ENCODE measurements around the gene TAS1R3. TPM values are rescaled to one million over a fixed set of nuclear protein-coding genes. Genes with fewer than 3 reads are reported as not detected.

TAS1R3 gene
- total RNA-seq, 1 experiment from 2014 or later, result 0.22 TPM

DNA sequence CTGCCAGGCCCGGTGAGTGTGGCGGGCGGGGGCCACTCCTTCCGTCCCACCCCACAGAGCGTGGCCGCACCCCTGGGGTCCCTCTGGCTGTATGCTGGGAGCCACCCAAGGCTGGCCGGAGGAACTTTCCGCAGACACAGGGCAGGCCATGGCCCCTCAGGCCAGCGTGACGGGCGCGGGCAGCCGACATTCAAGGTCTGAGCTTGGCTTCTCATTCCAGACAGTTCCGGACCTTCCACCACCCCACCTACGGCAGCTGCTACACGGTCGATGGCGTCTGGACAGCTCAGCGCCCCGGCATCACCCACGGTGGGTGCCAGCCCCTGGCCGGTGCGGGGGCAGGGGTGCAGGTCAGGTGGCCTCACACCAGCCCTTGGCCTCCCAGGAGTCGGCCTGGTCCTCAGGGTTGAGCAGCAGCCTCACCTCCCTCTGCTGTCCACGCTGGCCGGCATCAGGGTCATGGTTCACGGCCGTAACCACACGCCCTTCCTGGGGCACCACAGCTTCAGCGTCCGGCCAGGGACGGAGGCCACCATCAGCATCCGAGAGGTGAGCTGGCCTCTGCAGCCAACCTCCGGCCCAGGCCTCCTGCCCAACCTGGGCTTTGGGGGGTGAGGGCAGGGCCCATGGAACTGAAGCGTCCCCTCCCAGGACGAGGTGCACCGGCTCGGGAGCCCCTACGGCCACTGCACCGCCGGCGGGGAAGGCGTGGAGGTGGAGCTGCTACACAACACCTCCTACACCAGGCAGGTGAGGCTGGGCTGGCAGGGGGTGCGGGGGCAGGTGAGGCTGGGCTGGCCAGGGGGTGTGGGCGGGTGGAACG lies 43.6 kb upstream of the TAS1R3 start:
- POLR2A ChIA-PET, result no interaction called here
- Mint-ChIP-seq H3K27ac (no peak overlapping the region), H3K4me3 (no peak overlapping the region), H3K27me3 (ENCODE audit: low read depth) (no peaks in the 10 kb centered on the region), H3K9me3 (no peaks in the 10 kb centered on the region), H3K36me3 (no peaks in the 10 kb centered on the region), H3K4me1 (peaks cover 4% of the 10 kb centered on the region; the same call in 1 of the 2 replicates)
- ATAC-seq (no peak), DNase-seq (ENCODE audit: low spot score) (peak; percentile 10)
- CTCF ChIA-PET, result interaction anchor here (0.6 to 1.8 kb wide), 2 partner anchors 8 to 40 kb away, joined by 8 read pairs; partner anchors contain the start of gene C1QTNF12
- TF ChIP-seq, protein P1, sequence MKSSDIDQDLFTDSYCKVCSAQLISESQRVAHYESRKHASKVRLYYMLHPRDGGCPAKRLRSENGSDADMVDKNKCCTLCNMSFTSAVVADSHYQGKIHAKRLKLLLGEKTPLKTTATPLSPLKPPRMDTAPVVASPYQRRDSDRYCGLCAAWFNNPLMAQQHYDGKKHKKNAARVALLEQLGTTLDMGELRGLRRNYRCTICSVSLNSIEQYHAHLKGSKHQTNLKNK (CRISPR knock-in tag; IDR thresholded peaks at IDR 0.05), result no peak
- TF ChIP-seq FOXJ3 (CRISPR knock-in tag; IDR thresholded peaks at IDR 0.05; ENCODE audit: borderline replicate concordance), result no peak
- TF ChIP-seq JUN (CRISPR knock-in tag; IDR thresholded peaks at IDR 0.05), result no peak
- TF ChIP-seq, protein P2, sequence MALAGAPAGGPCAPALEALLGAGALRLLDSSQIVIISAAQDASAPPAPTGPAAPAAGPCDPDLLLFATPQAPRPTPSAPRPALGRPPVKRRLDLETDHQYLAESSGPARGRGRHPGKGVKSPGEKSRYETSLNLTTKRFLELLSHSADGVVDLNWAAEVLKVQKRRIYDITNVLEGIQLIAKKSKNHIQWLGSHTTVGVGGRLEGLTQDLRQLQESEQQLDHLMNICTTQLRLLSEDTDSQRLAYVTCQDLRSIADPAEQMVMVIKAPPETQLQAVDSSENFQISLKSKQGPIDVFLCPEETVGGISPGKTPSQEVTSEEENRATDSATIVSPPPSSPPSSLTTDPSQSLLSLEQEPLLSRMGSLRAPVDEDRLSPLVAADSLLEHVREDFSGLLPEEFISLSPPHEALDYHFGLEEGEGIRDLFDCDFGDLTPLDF (CRISPR knock-in tag; IDR thresholded peaks at IDR 0.05), result no peak

DNA sequence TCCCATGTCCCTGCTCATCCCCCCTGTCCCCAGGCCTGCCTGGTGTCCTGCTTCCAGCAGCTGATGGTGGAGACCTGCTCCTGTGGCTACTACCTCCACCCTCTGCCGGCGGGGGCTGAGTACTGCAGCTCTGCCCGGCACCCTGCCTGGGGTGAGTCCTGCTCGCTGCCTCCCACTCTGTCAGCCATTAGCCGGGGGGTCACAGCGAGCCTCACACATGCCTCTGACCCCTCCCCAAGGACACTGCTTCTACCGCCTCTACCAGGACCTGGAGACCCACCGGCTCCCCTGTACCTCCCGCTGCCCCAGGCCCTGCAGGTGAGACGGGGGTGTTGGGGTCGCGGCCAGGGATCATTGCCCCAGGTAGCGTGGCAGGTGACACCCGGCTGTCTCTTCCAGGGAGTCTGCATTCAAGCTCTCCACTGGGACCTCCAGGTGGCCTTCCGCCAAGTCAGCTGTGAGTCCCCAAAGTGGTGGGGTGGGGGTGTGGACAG lies 40.8 kb upstream of the TAS1R3 start:
- Mint-ChIP-seq H3K27ac (no peak overlapping the region), H3K4me3 (no peak overlapping the region), H3K9me3 (no peaks in the 10 kb centered on the region), H3K36me3 (no peaks in the 10 kb centered on the region), H3K27me3 (ENCODE audit: low read depth) (no peaks in the 10 kb centered on the region), H3K4me1 (peaks cover 4% of the 10 kb centered on the region; the same call in 1 of the 2 replicates)
- CTCF ChIA-PET, result interaction anchor here (0.6 to 4.3 kb wide), 21 partner anchors 8 to 306 kb away, joined by 3 to 81 read pairs (median 5); partner anchors contain the start of genes B3GALT6, SCNN1D, SDF4 and UBE2J2
- DNase-seq (ENCODE audit: low spot score), result peak; percentile 88
- POLR2A ChIA-PET, result no interaction called here
- peak; percentile 11; the same call in 1 of the 2 replicates for TF ChIP-seq TCF7 (CRISPR knock-in tag; IDR thresholded peaks at IDR 0.05; ENCODE audit: low read depth)
- no peak for TF ChIP-seq ZBTB21 (CRISPR knock-in tag; IDR thresholded peaks at IDR 0.05; ENCODE audit: borderline replicate concordance)
- TF ChIP-seq NFE2L1 (CRISPR knock-in tag; IDR thresholded peaks at IDR 0.05), result no peak
- TF ChIP-seq, protein P3, sequence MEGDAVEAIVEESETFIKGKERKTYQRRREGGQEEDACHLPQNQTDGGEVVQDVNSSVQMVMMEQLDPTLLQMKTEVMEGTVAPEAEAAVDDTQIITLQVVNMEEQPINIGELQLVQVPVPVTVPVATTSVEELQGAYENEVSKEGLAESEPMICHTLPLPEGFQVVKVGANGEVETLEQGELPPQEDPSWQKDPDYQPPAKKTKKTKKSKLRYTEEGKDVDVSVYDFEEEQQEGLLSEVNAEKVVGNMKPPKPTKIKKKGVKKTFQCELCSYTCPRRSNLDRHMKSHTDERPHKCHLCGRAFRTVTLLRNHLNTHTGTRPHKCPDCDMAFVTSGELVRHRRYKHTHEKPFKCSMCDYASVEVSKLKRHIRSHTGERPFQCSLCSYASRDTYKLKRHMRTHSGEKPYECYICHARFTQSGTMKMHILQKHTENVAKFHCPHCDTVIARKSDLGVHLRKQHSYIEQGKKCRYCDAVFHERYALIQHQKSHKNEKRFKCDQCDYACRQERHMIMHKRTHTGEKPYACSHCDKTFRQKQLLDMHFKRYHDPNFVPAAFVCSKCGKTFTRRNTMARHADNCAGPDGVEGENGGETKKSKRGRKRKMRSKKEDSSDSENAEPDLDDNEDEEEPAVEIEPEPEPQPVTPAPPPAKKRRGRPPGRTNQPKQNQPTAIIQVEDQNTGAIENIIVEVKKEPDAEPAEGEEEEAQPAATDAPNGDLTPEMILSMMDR (IDR thresholded peaks at IDR 0.05), result peak; percentile 72
- 0 out of 2 replicates have a peak, but pooled peaks have one; percentile 36 for TF ChIP-seq FOXP1 (CRISPR knock-in tag; IDR thresholded peaks at IDR 0.05; ENCODE audit: borderline replicate concordance)
- ATAC-seq, result peak; percentile 25

DNA sequence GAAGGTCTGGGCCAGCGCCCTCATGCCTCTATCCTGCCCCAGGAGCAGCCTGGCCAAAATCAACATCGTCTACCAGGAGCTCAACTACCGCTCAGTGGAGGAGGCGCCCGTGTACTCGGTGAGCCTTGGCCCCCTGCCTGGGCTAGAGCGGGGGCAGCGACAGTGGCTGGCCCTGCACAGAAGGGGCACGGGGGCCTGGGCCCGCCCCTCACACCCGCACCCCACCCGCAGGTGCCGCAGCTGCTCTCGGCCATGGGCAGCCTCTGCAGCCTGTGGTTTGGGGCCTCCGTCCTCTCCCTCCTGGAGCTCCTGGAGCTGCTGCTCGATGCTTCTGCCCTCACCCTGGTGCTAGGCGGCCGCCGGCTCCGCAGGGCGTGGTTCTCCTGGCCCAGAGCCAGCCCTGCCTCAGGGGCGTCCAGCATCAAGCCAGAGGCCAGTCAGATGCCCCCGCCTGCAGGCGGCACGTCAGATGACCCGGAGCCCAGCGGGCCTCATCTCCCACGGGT lies 40.0 kb upstream of the TAS1R3 start:
- Mint-ChIP-seq H3K27ac (no peak overlapping the region), H3K27me3 (ENCODE audit: low read depth) (no peaks in the 10 kb centered on the region), H3K36me3 (no peaks in the 10 kb centered on the region), H3K4me1 (peaks cover 4% of the 10 kb centered on the region; the same call in 1 of the 2 replicates), H3K9me3 (no peaks in the 10 kb centered on the region), H3K4me3 (no peak overlapping the region)
- ChIA-PET POLR2A (interaction anchor here (1.1 kb wide), 1 partner anchor 17 kb away, joined by 5 read pairs; the partner anchor contains the start of gene UBE2J2), CTCF (interaction anchor here (0.6 to 4.3 kb wide), 48 partner anchors 8 to 883 kb away, joined by 3 to 81 read pairs (median 5); partner anchors contain the start of genes B3GALT6, C1QTNF12, C1orf159 and PLEKHN1)
- no peak for ATAC-seq
- DNase-seq (ENCODE audit: low spot score), result no peak
- TF ChIP-seq, protein P4, sequence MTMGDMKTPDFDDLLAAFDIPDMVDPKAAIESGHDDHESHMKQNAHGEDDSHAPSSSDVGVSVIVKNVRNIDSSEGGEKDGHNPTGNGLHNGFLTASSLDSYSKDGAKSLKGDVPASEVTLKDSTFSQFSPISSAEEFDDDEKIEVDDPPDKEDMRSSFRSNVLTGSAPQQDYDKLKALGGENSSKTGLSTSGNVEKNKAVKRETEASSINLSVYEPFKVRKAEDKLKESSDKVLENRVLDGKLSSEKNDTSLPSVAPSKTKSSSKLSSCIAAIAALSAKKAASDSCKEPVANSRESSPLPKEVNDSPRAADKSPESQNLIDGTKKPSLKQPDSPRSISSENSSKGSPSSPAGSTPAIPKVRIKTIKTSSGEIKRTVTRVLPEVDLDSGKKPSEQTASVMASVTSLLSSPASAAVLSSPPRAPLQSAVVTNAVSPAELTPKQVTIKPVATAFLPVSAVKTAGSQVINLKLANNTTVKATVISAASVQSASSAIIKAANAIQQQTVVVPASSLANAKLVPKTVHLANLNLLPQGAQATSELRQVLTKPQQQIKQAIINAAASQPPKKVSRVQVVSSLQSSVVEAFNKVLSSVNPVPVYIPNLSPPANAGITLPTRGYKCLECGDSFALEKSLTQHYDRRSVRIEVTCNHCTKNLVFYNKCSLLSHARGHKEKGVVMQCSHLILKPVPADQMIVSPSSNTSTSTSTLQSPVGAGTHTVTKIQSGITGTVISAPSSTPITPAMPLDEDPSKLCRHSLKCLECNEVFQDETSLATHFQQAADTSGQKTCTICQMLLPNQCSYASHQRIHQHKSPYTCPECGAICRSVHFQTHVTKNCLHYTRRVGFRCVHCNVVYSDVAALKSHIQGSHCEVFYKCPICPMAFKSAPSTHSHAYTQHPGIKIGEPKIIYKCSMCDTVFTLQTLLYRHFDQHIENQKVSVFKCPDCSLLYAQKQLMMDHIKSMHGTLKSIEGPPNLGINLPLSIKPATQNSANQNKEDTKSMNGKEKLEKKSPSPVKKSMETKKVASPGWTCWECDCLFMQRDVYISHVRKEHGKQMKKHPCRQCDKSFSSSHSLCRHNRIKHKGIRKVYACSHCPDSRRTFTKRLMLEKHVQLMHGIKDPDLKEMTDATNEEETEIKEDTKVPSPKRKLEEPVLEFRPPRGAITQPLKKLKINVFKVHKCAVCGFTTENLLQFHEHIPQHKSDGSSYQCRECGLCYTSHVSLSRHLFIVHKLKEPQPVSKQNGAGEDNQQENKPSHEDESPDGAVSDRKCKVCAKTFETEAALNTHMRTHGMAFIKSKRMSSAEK (CRISPR knock-in tag; IDR thresholded peaks at IDR 0.05; ENCODE audit: borderline replicate concordance), result no peak
- TF ChIP-seq ZNF263 (CRISPR knock-in tag; IDR thresholded peaks at IDR 0.05; ENCODE audit: low read depth) (no peak), MYBL2 (CRISPR knock-in tag; IDR thresholded peaks at IDR 0.05) (no peak), FOXP1 (CRISPR knock-in tag; IDR thresholded peaks at IDR 0.05; ENCODE audit: borderline replicate concordance) (no peak), NFYB (CRISPR knock-in tag; conservative IDR thresholded peaks at IDR 0.05; ENCODE audit: low read depth) (no peak), TEAD1 (CRISPR knock-in tag; IDR thresholded peaks at IDR 0.05) (no peak), ESRRA (CRISPR knock-in tag; IDR thresholded peaks at IDR 0.05; ENCODE audit: borderline replicate concordance) (no peak), RELA (CRISPR knock-in tag; IDR thresholded peaks at IDR 0.05; ENCODE audit: borderline replicate concordance) (no peak)
- TF ChIP-seq, protein P5, sequence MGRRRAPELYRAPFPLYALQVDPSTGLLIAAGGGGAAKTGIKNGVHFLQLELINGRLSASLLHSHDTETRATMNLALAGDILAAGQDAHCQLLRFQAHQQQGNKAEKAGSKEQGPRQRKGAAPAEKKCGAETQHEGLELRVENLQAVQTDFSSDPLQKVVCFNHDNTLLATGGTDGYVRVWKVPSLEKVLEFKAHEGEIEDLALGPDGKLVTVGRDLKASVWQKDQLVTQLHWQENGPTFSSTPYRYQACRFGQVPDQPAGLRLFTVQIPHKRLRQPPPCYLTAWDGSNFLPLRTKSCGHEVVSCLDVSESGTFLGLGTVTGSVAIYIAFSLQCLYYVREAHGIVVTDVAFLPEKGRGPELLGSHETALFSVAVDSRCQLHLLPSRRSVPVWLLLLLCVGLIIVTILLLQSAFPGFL (CRISPR knock-in tag; IDR thresholded peaks at IDR 0.05; ENCODE audit: borderline replicate concordance), result no peak
- TF ChIP-seq, protein P3 (IDR thresholded peaks at IDR 0.05), result no peak

Measured in WTC11 (cell line).